Hepatocyte (in vitro differentiated cells): Measurements from ENCODE around the gene CAPN11.

Experiments used
- CTCF ChIP-seq: fragments of 200-600 bp; sonication (generic); IDR thresholded peaks from 2 replicates; pipeline ENCODE4 v1.5.1; 2016; ENCODE audit warnings: antibody characterized with exemption, mild to moderate bottlenecking; ENCODE audit not compliant: poor library complexity
- EZH2 ChIP-seq: fragments of 200-600 bp; sonication (generic); IDR thresholded peaks from 2 replicates; pipeline ENCODE4 v1.6.1; 2016; ENCODE audit warnings: antibody characterized with exemption, mild to moderate bottlenecking, borderline replicate concordance
- EZH2phosphoT487 ChIP-seq: fragments of 200-600 bp; sonication (generic); IDR thresholded peaks from one replicate; pipeline ENCODE4 v1.6.1; 2018; ENCODE audit warnings: antibody characterized with exemption, mild to moderate bottlenecking, low read depth, moderate library complexity; ENCODE audit not compliant: unreplicated experiment, severe bottlenecking

GRCh38 chr6:44223319-44224028 is 64.9 kb downstream of the CAPN11 start, which contains the start of gene SLC29A1:
- TF ChIP-seq CTCF (peak; percentile 12), EZH2phosphoT487 (no peak), EZH2 (no peak)
